Measurements from ENCODE around the gene TFR2.

TFR2 gene

GRCh38 chr7:100641463-100641859 is at the start of gene TFR2:
TSS of gene TFR2 (minus strand) at chr7:100641552. CDS start at chr7:100641509, 43 bp downstream.
- peak; percentile 98 for DNase-seq

GRCh38 chr7:100689230-100690135 is 48.1 kb upstream of the TFR2 start:
- DNase-seq: no peak

GRCh38 chr7:100688326-100688860 is 47.0 kb upstream of the TFR2 start:
- DNase-seq: no peak

GRCh38 chr7:100687751-100688300 is 46.5 kb upstream of the TFR2 start:
- no peak for DNase-seq

GRCh38 chr7:100687261-100687660 is 45.9 kb upstream of the TFR2 start:
- no peak for DNase-seq

- no peak for DNase-seq
Measured at GRCh38 chr7:100686822-100687211, 45.5 kb upstream of the TFR2 start.

GRCh38 chr7:100686201-100686821 is 45.0 kb upstream of the TFR2 start:
- DNase-seq: no peak

GRCh38 chr7:100685631-100686145 is 44.3 kb upstream of the TFR2 start:
- DNase-seq: no peak

GRCh38 chr7:100685049-100685605 is 43.8 kb upstream of the TFR2 start:
- DNase-seq: no peak

GRCh38 chr7:100684534-100685042 is 43.2 kb upstream of the TFR2 start:
- no peak for DNase-seq

- no peak for DNase-seq
Measured at GRCh38 chr7:100683659-100684533, 42.5 kb upstream of the TFR2 start.

GRCh38 chr7:100682991-100683658 is 41.8 kb upstream of the TFR2 start:
- no peak for DNase-seq

GRCh38 chr7:100682228-100682741 is 40.9 kb upstream of the TFR2 start:
- DNase-seq: no peak

GRCh38 chr7:100681491-100682227 is 40.3 kb upstream of the TFR2 start:
- no peak for DNase-seq

- peak; percentile 49 for DNase-seq
Measured at GRCh38 chr7:100680576-100681271, 39.4 kb upstream of the TFR2 start.

GRCh38 chr7:100679927-100680575 is 38.7 kb upstream of the TFR2 start:
- peak; percentile 49 for DNase-seq

- DNase-seq: no peak
Measured at GRCh38 chr7:100679129-100679926, 38.0 kb upstream of the TFR2 start.

GRCh38 chr7:100678291-100678984 is 37.1 kb upstream of the TFR2 start:
- DNase-seq: no peak

All from OCI-M1 (cell line).